ENCODE measurements around the gene KCNH6. TPM values are rescaled to one million over a fixed set of nuclear protein-coding genes. Genes with fewer than 3 reads are reported as not detected.

The KCNH6 gene
- total RNA-seq, 1 donor from 2014 or later, result 13.2 TPM

- no peaks in the 10 kb centered on the region for H3K9me3 Mint-ChIP-seq (ENCODE audit: low read depth)
- peaks cover 13% of the 10 kb centered on the region for H3K27me3 Mint-ChIP-seq
- H3K27ac Mint-ChIP-seq, result no peak overlapping the region
- TF ChIP-seq CTCF (IDR thresholded peaks at IDR 0.05; ENCODE audit: unreplicated experiment), result no peak
- H3K36me3 Mint-ChIP-seq (ENCODE audit: insufficient read depth), result no peaks in the 10 kb centered on the region
- no peak for DNase-seq (ENCODE audit: low spot score, unreplicated experiment)
- H3K4me3 Mint-ChIP-seq (ENCODE audit: low read depth), result no peak overlapping the region
- no peaks in the 10 kb centered on the region for H3K4me1 Mint-ChIP-seq (ENCODE audit: low read depth)
These were observed 33.9 kb upstream of the KCNH6 start for GRCh38 chr17:63489291-63489690.

- H3K27ac Mint-ChIP-seq, result no peak overlapping the region
- H3K36me3 Mint-ChIP-seq (ENCODE audit: insufficient read depth), result no peaks in the 10 kb centered on the region
- H3K4me3 Mint-ChIP-seq (ENCODE audit: low read depth), result no peak overlapping the region
- H3K27me3 Mint-ChIP-seq, result peaks cover 13% of the 10 kb centered on the region
- H3K9me3 Mint-ChIP-seq (ENCODE audit: low read depth), result no peaks in the 10 kb centered on the region
- H3K4me1 Mint-ChIP-seq (ENCODE audit: low read depth), result no peaks in the 10 kb centered on the region
- no peak for DNase-seq (ENCODE audit: low spot score, unreplicated experiment)
- no peak for TF ChIP-seq CTCF (IDR thresholded peaks at IDR 0.05; ENCODE audit: unreplicated experiment)
These were observed 32.8 kb upstream of the KCNH6 start for GRCh38 chr17:63490329-63490728.

- no peak overlapping the region for H3K4me3 Mint-ChIP-seq (ENCODE audit: low read depth)
- no peaks in the 10 kb centered on the region for H3K4me1 Mint-ChIP-seq (ENCODE audit: low read depth)
- no peak for DNase-seq (ENCODE audit: low spot score, unreplicated experiment)
- TF ChIP-seq CTCF (IDR thresholded peaks at IDR 0.05; ENCODE audit: unreplicated experiment), result no peak
- no peaks in the 10 kb centered on the region for H3K9me3 Mint-ChIP-seq (ENCODE audit: low read depth)
- H3K36me3 Mint-ChIP-seq (ENCODE audit: insufficient read depth), result no peaks in the 10 kb centered on the region
- H3K27me3 Mint-ChIP-seq, result peaks cover 13% of the 10 kb centered on the region
- H3K27ac Mint-ChIP-seq, result no peak overlapping the region
These were observed 32.2 kb upstream of the KCNH6 start for GRCh38 chr17:63490858-63491400.

GRCh38 chr17:63491413-63491812, 31.7 kb upstream of the KCNH6 start:
- peaks cover 13% of the 10 kb centered on the region for H3K27me3 Mint-ChIP-seq
- no peaks in the 10 kb centered on the region for H3K9me3 Mint-ChIP-seq (ENCODE audit: low read depth)

GRCh38 chr17:63491977-63492618, 31.1 kb upstream of the KCNH6 start:
- no peak for DNase-seq (ENCODE audit: low spot score, unreplicated experiment)
- Mint-ChIP-seq H3K27me3 (peaks cover 13% of the 10 kb centered on the region), H3K36me3 (ENCODE audit: insufficient read depth) (no peaks in the 10 kb centered on the region), H3K4me1 (ENCODE audit: low read depth) (no peaks in the 10 kb centered on the region), H3K4me3 (ENCODE audit: low read depth) (no peak overlapping the region), H3K9me3 (ENCODE audit: low read depth) (no peaks in the 10 kb centered on the region), H3K27ac (no peak overlapping the region)
- TF ChIP-seq CTCF (IDR thresholded peaks at IDR 0.05; ENCODE audit: unreplicated experiment), result no peak

More at GRCh38 chr17:63491413-63491812, 31.7 kb upstream of the KCNH6 start:
- H3K4me3 Mint-ChIP-seq (ENCODE audit: low read depth), result no peak overlapping the region
- no peak for DNase-seq (ENCODE audit: low spot score, unreplicated experiment)
- H3K4me1 Mint-ChIP-seq (ENCODE audit: low read depth), result no peaks in the 10 kb centered on the region
- TF ChIP-seq CTCF (IDR thresholded peaks at IDR 0.05; ENCODE audit: unreplicated experiment), result no peak
- no peaks in the 10 kb centered on the region for H3K36me3 Mint-ChIP-seq (ENCODE audit: insufficient read depth)
- H3K27ac Mint-ChIP-seq, result no peak overlapping the region
